GM18951 (cell line): Measurements from ENCODE around the gene CSAD.
"Not testable (repeated sequence)": the region's sequence is repeated elsewhere in the genome, so short reads cannot be mapped to it uniquely, and the experiment has no call there.

Source experiments
- POLR2A ChIP-seq: IDR thresholded peaks from 4 replicates; pipeline ENCODE4 v1.6.1; 2011; ENCODE audit warnings: mild to moderate bottlenecking; ENCODE audit not compliant: insufficient read length, insufficient read depth; ENCODE audit errors: extremely low read depth
- in situ Hi-C: fragments of 300-500 bp; cut with MboI; formaldehyde crosslinking; loops from one replicate; pipeline ENCODE4 v1.12.0; 2022; ENCODE audit warnings: low sequenced_read_pairs, mixed read lengths, inconsistent platforms; ENCODE audit not compliant: unreplicated experiment

The CSAD gene

DNA sequence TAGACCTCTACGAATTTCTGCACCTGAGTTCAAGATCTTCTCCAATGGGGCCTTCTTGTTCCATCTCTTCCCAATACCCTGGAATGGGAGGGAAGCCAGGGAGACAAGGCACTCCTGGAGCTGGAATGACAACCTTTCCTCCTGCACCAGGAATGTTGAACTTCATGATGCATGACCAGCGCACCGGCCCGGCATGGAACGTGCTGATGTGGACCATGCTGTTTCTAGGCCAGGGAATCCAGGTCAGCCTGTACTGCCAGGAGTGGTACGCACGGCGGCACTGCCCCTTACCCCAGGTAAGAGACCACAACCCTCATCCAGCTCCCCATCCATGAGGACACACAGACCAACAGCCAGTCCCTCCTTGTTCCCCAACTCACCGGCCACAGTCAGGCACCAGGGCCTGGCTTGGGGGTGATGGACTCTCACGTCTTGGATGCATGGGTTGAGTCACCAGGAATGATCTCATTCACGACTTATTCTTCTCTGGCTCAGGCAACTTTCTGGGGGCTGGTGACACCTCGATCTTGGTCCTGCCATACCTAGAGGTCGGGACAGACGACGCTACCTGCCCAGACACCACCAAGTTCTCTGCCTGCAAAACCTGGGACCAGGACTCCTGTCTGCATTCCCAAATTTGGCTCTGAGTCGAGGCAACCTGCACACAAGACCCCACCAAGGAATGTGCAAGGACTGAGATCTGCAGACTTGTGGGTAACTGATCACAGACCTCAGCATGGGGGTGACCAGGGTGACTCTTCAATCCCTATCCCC is 57.0 kb downstream of the CSAD start:
- in situ Hi-C loops: no loop called here
- no peak for TF ChIP-seq POLR2A

DNA sequence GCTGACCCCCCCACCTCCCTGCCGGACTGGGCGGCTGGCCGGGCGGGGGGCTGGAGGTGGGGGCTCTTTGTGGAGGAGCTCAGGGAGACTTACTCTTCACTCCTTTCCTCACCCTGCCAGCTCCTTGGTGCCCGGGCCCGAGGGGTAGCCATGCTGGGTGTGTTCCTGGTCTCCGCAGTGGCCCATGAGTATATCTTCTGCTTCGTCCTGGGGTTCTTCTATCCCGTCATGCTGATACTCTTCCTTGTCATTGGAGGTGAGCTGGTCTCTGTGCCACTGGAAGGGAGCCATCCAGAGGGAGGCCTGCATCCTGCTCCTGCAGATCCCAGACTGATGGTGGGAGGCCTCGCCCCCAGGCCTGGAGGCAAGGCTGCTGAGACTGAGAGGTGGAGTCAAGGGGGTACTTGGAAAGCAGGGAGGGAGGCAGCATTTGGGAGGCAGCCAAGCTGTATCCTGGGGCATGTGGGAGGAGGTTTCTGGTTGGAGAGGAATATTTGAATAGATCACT is 57.7 kb downstream of the CSAD start:
- no peak for TF ChIP-seq POLR2A
- in situ Hi-C loops: no loop called here

- in situ Hi-C loops: no loop called here
- no peak for TF ChIP-seq POLR2A
Observed at GRCh38 chr12:53120685-53121525, 59.8 kb downstream of the CSAD start.

DNA sequence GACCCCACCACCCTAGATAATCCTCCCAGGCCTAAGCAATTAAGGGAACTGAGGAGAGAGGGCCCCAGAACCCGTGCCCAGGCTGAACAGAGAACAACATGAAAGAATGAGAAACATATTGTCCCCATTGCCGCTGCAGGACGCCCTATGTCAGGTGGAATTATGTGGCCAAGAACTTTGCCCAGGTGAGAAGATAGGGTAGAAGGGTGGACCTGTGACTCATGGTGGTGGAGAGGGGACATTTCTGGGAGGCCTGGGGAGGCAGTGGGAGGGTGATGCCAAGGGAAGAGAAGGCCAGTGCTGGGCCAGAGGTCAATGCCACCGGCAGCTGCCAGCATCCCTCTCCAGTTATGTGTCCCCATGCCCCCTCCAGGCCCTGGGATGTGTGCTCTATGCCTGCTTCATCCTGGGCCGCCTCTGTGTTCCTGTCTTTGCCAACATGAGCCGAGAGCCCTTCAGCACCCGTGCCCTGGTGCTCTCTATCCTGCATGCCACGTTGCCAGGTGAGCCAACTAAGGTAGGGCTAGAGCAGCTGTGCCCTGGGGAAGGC is 61.9 kb downstream of the CSAD start:
- in situ Hi-C loops: no loop called here
- no peak for TF ChIP-seq POLR2A

DNA sequence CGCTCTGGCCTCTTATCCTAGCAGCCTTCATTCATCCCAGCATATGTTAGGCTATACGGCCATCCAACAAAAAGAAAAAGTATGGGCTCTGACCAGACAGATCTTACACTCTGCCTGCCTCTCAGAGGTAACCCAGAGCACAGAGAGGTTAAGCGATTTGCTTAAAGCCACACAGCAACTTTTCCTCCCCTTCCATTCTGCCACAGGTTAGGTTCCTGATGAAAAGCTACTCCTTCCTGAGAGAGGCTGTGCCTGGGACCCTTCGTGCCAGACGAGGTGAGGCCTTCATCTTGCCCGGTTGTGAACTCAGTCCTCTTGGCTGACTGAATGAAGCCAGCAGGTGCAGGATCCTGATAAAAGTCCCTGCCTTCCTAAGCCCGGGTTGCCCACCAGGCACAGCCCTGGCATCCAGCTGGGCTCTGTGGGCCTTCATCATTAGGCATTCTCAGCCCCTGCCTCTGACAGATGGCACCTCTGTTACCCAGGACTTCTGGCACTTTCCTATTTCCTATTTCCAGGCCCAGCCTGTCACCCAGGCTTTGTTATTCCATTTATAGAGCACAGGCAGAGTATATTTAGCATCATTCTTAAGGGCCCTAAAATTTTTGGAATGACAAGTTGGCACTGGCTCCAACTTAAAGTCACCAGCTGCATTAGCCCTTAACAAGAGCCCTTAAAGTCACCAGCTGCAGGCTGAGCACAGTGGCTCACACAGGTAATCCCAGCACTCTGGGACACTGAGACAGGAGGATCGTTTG is 64.7 kb downstream of the CSAD start:
- in situ Hi-C loops: no loop called here
- TF ChIP-seq POLR2A: no peak

DNA sequence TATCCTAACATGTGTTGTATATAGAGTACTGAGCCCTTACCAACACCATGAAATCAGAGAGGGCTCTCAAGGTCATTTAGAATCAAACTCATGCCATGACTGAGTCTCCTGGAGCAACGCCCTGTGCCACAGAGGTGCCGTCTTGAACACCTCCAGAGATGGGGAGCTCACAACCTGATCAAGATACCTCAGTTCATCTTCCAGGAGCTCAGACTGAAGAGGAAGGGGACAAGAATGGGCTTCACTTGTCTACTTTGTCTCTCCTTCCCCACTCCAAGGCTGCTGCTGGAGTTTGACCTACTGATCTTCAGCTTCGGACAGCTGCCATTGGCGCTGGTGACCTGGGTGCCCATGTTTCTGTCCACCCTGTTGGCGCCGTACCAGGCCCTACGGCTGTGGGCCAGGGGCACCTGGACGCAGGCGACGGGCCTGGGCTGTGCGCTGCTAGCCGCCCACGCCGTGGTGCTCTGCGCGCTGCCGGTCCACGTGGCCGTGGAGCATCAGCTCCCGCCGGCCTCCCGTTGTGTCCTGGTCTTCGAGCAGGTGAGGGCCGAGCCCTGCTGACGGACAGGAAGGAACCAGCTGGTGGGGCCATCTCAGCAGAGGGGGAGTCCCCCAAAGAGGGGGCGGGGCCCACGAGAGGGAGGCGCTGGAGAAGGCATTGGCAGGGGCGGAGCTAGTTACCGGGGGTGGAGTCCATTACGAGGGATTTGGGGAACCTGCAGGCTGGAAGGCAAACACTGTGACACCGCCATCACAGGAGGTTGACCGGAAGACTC is 65.4 kb downstream of the CSAD start:
- in situ Hi-C loops: no loop called here
- no peak for TF ChIP-seq POLR2A

DNA sequence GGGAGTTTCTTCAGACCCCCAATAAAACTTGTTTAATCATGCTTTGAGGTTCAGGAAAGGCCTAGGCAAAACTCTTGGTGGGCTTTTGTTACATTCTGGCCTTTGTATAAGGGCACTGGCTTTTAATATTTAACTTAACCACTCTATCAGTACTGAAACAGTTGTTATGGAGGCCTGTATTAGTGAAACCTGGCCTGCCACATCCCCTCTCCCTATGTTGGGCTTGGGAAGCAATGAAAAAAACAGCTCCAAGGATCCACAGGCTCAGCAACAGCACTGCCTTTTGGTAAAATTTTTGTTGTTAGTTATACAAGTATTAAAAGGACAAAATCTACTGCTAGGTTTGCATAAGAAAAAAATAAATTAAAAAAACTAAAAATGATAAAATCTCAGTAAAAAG is 66.8 kb downstream of the CSAD start:
- no peak for TF ChIP-seq POLR2A
- in situ Hi-C loops: no loop called here

DNA sequence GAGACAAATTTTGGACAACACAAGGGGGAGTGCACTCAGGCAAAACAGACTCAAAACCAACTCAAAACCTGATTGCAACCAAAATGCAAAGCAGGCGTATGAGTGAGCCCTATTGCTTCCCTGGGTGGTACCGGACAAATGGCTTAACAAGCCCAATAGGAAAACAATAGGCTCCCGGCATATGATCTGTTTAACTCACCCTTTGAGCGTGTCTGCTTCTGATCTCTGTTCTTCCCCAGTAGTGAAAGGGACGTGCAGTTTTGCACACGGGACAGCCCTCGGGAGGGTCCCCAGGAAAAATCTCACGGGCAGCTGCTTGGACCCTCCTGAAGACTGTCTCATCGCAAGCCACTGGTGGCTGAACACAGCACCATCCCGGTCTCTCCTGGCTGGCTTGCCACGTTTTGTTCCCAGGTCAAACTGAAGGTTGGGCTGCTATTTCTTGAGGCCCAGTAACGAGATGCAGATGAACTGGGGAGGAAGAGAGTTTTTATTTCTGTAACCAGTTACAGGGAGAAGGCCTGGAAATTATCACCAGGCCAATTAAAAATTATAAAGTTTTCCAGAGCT is 67.5 kb downstream of the CSAD start:
- TF ChIP-seq POLR2A: no peak
- in situ Hi-C loops: no loop called here

GRCh38 chr12:53112431-53112830 is 68.3 kb downstream of the CSAD start:
- in situ Hi-C loops: not testable (repeated sequence)
